Measurements from ENCODE around the gene MRM2. TPM values are rescaled to one million over a fixed set of nuclear protein-coding genes. Genes with fewer than 3 reads are reported as not detected.
A peak's percentile ranks its signal among the peaks of the same experiment; 100 is the strongest.

Gene MRM2
- total RNA-seq (2021; ENCODE audit: unreplicated experiment) (49.9 TPM), Bru-seq, nascent RNA (percentile 84 among the genes with signal in this experiment), BruChase-seq, experiment 1, labeled RNA remaining after a 2-hour chase (percentile 94 among the genes with signal in this experiment), BruChase-seq, experiment 2, labeled RNA remaining after a 6-hour chase (percentile 91 among the genes with signal in this experiment)
- polyA plus RNA-seq (2012; ENCODE audit: insufficient read length), result 43.1 TPM
- long read RNA-seq, transcript MRM2-205 (4 exons, 2,511 nt), result minor isoform, 9 of 121 reads
- long read RNA-seq, transcript MRM2-201 (3 exons, 1,601 nt), result major isoform, 34 of 121 reads
- long read RNA-seq, partial matches to known transcripts, result 15 of 121 reads
- long read RNA-seq, other reads (novel, unspliced or antisense), result 59 of 121 reads

GRCh38 chr7:2241580-2242540, at the start of gene MRM2, which contains the start of gene NUDT1:
Gene MRM2, minus strand, starts transcription at chr7:2242205. Its CDS starts 36 bp downstream, at chr7:2242169.
Gene NUDT1, plus strand, starts transcription at chr7:2242226. Its CDS starts 2,349 bp downstream, at chr7:2244575.
- intact Hi-C loops (cut with micrococcal nuclease; ENCODE audit: unreplicated experiment), result no loop called here
- peaks cover 16% of the 10 kb centered on the region for H3K4me1 ChIP-seq (ENCODE audit: control insufficient read depth, insufficient read depth, low read length)
- TF ChIP-seq SIN3A (IDR thresholded peaks at IDR 0.05; ENCODE audit: borderline replicate concordance, insufficient read depth, low read depth, low read length) (peak; percentile 99), TCF7L2 (IDR thresholded peaks at IDR 0.05; ENCODE audit: low read depth, low read length) (no peak), REST (IDR thresholded peaks at IDR 0.05; ENCODE audit: insufficient read depth in 1 of 2, low read depth in 2 of 2, low read length in 1 of 2) (peak in 1 of 2 experiments; percentile 71; a peak in 1 of 4 replicates), CTCF (IDR thresholded peaks at IDR 0.05) (no peak), POLR2AphosphoS5 (IDR thresholded peaks at IDR 0.05; ENCODE audit: low read depth, low read length) (peak; percentile 96)

GRCh38 chr7:2290877-2291276, 48.9 kb upstream of the MRM2 start:
- POLR2A ChIA-PET, result no interaction called here
- in situ Hi-C loops (cut with HindIII; ENCODE audit: low pct_unique_long_range_greater_than_20kb, low sequenced_read_pairs), result no loop called here
- CTCF ChIA-PET, result no interaction called here

More at GRCh38 chr7:2241580-2242540, at the start of gene MRM2, which contains the start of gene NUDT1:
- H3K9me3 ChIP-seq (ENCODE audit: control insufficient read depth, insufficient read depth, low read depth, low read length), result no peaks in the 10 kb centered on the region
- in situ Hi-C loops (cut with HindIII; ENCODE audit: low pct_unique_long_range_greater_than_20kb, low sequenced_read_pairs), result no loop called here
- BruUV-seq (replicated peaks), result no TSS peak
- POLR2A ChIA-PET, result interaction anchor here (0.7 kb wide), 1 partner anchor 50 kb away, joined by 4 read pairs; no protein-coding TSS in a partner anchor
- no peak for DNase-seq (ENCODE audit: low read depth, low spot score)
- peak within 1 kb of the TSS; percentile 94 for H3K27ac ChIP-seq (ENCODE audit: low read length)
- H3K36me3 ChIP-seq (ENCODE audit: control insufficient read depth, insufficient read depth, low read length), result peaks cover 12% of the 10 kb centered on the region
- peak; percentile 95 for ATAC-seq
- no peaks in the 10 kb centered on the region for H3K27me3 ChIP-seq (ENCODE audit: control insufficient read depth, insufficient read depth, low read length)
- peak within 1 kb of the TSS; percentile 88 to 95 for H3K4me3 ChIP-seq (ENCODE audit: low read depth in 2 of 2, low read length in 2 of 2)
- CTCF ChIA-PET, result interaction anchor here (0.7 kb wide), 1 partner anchor 81 kb away, joined by 3 read pairs; no protein-coding TSS in a partner anchor

More at GRCh38 chr7:2290877-2291276, 48.9 kb upstream of the MRM2 start:
- intact Hi-C loops (cut with micrococcal nuclease; ENCODE audit: unreplicated experiment), result no loop called here
- Histone ChIP-seq H3K4me1 (ENCODE audit: control insufficient read depth, insufficient read depth, low read length) (no peaks in the 10 kb centered on the region), H3K27ac (ENCODE audit: low read length) (no peak overlapping the region), H3K36me3 (ENCODE audit: control insufficient read depth, insufficient read depth, low read length) (no peaks in the 10 kb centered on the region), H3K27me3 (ENCODE audit: control insufficient read depth, insufficient read depth, low read length) (no peaks in the 10 kb centered on the region), H3K9me3 (ENCODE audit: control insufficient read depth, insufficient read depth, low read depth, low read length) (no peaks in the 10 kb centered on the region), H3K4me3 (ENCODE audit: low read depth in 2 of 2, low read length in 2 of 2) (no peak overlapping the region)
- TF ChIP-seq SIN3A (IDR thresholded peaks at IDR 0.05; ENCODE audit: borderline replicate concordance, insufficient read depth, low read depth, low read length), result no peak
- TF ChIP-seq REST (IDR thresholded peaks at IDR 0.05; ENCODE audit: insufficient read depth in 1 of 2, low read depth in 2 of 2, low read length in 1 of 2), result no peak
- no peak for TF ChIP-seq CTCF (IDR thresholded peaks at IDR 0.05)
- TF ChIP-seq POLR2AphosphoS5 (IDR thresholded peaks at IDR 0.05; ENCODE audit: low read depth, low read length), result no peak
- no peak for TF ChIP-seq TCF7L2 (IDR thresholded peaks at IDR 0.05; ENCODE audit: low read depth, low read length)
- DNase-seq (ENCODE audit: low read depth, low spot score), result no peak
- no TSS peak for BruUV-seq (replicated peaks)
- ATAC-seq, result no peak
